Measurements from ENCODE around the gene CDHR2.

DNA sequence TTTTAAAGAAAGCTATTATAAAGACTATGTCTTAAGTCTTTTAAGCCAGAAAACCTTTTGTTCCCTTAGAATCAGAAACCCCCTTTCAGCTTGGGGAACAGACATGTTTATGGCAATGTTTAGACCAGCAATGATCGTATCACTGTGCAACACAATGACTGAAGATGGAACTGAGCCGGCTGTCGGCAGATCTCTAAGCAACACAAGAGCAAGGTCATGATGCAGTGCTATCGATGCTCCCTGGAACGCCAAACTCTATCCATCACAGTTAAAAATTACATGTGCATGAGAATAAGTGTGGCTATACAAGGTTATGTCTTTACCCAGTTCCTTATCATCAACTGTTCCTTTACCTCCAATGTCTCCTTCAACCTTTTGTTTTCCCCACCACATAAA, 10.2 kb upstream of the CDHR2 start:
- no peak for TF ChIP-seq PPARA (CRISPR knock-in tag; IDR thresholded peaks at IDR 0.05; ENCODE audit: borderline replicate concordance)
- TF ChIP-seq, protein P1, sequence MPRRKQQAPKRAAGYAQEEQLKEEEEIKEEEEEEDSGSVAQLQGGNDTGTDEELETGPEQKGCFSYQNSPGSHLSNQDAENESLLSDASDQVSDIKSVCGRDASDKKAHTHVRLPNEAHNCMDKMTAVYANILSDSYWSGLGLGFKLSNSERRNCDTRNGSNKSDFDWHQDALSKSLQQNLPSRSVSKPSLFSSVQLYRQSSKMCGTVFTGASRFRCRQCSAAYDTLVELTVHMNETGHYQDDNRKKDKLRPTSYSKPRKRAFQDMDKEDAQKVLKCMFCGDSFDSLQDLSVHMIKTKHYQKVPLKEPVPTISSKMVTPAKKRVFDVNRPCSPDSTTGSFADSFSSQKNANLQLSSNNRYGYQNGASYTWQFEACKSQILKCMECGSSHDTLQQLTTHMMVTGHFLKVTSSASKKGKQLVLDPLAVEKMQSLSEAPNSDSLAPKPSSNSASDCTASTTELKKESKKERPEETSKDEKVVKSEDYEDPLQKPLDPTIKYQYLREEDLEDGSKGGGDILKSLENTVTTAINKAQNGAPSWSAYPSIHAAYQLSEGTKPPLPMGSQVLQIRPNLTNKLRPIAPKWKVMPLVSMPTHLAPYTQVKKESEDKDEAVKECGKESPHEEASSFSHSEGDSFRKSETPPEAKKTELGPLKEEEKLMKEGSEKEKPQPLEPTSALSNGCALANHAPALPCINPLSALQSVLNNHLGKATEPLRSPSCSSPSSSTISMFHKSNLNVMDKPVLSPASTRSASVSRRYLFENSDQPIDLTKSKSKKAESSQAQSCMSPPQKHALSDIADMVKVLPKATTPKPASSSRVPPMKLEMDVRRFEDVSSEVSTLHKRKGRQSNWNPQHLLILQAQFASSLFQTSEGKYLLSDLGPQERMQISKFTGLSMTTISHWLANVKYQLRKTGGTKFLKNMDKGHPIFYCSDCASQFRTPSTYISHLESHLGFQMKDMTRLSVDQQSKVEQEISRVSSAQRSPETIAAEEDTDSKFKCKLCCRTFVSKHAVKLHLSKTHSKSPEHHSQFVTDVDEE (CRISPR knock-in tag; IDR thresholded peaks at IDR 0.05), result no peak
